K562 (cell line): Measurements from ENCODE around the gene SRPK2. TPM values are rescaled to one million over a fixed set of nuclear protein-coding genes. Genes with fewer than 3 reads are reported as not detected.

ENCODE experiments used
- ATAC-seq: fragments of 200-7000 bp; cut with Tn5 transposase; 3 replicates; pipeline ENCODE4 v1.9.1; 2020; ENCODE audit warnings: moderate library complexity
- BruUV-seq: library from RNA; stranded (reverse); fragments of 400-500 nt; replicated peaks from 2 replicates; lab custom pipeline; 2021; lab: Mats Ljungman, UMichigan
- CTCF ChIA-PET: fragments of 300-600 bp; formaldehyde crosslinking; extraction: SDS; loops from one replicate; lab custom pipeline; 2021; ENCODE audit warnings: low intra/inter-chr PET ratio; lab: Yijun Ruan, JAX
- POLR2A ChIA-PET: fragments of 300-600, 350-650 bp; sonication (Branson Sonifier 250); formaldehyde crosslinking; extraction: SDS; loops from one replicate; lab custom pipeline; 2021; ENCODE audit warnings: antibody characterized with exemption, inconsistent platforms; lab: Yijun Ruan, JAX
- DNase-seq, 4 experiments: peaks; one replicate each; pipeline versions ENCODE4 v3.0.0 to v3.0.0-alpha.2; 2011 to 2018; ENCODE audit warnings: low spot score in 3 of 4, mixed read lengths in 3 of 4; ENCODE audit errors: extremely low read depth in 1 of 4
- FAIRE-seq: peaks from 2 replicates; lab custom pipeline; 2011; peaks lifted over from hg19 to GRCh38; lab: Jason Lieb, UNC
- H2AFZ ChIP-seq: 2 replicates; pipeline ENCODE4 v1.6.0; 2011; ENCODE audit warnings: low read depth, low read length, control low read depth, inconsistent platforms
- H3K27ac ChIP-seq: fragments of 200-600 bp; 3 replicates; pipeline ENCODE4 v1.8.0; 2011; ENCODE audit warnings: low read depth, mild to moderate bottlenecking, control low read depth, inconsistent platforms, low read length, moderate library complexity, mixed read lengths; ENCODE audit errors: extremely low read depth
- H3K27me3 ChIP-seq, 2 experiments: fragments of 300-600 bp in 1 of 2; 2 replicates in 1 of 2; 3 replicates in 1 of 2; pipeline versions ENCODE4 v1.6.0 to v1.8.0; 2011; ENCODE audit warnings: inconsistent platforms in 2 of 2, low read length in 2 of 2, mild to moderate bottlenecking in 1 of 2, mixed read lengths in 1 of 2, moderate library complexity in 1 of 2; ENCODE audit not compliant: control insufficient read depth in 2 of 2, insufficient read depth in 2 of 2
- H3K36me3 ChIP-seq: fragments of 300-600 bp; 3 replicates; pipeline ENCODE4 v1.8.0; 2011; ENCODE audit warnings: mild to moderate bottlenecking, low read length, inconsistent platforms; ENCODE audit not compliant: control insufficient read depth, insufficient read depth
- H3K4me1 ChIP-seq, 2 experiments: fragments of 200-600 bp in 1 of 2; replicated peaks in 1 of 2; 2 replicates in 1 of 2; 3 replicates in 1 of 2; pipeline versions ENCODE4 v1.5.1 to v1.8.0; 2011; ENCODE audit warnings: inconsistent platforms in 2 of 2, low read length in 2 of 2, mild to moderate bottlenecking in 1 of 2, mixed read lengths in 1 of 2, moderate library complexity in 1 of 2; ENCODE audit not compliant: control insufficient read depth in 2 of 2, insufficient read depth in 2 of 2
- H3K4me2 ChIP-seq: 2 replicates; pipeline ENCODE4 v1.6.1; 2011; ENCODE audit warnings: low read length, control low read depth, inconsistent platforms, mixed read lengths; ENCODE audit not compliant: insufficient read depth
- H3K4me3 ChIP-seq: fragments of 200-600 bp; sonication (generic), shearing (Covaris generic); 2 replicates; pipeline ENCODE4 v1.5.1; 2016; ENCODE audit warnings: control low read depth, inconsistent platforms
- H3K79me2 ChIP-seq: fragments of 200-600 bp; 3 replicates; pipeline ENCODE4 v1.8.0; 2011; ENCODE audit warnings: low read length, inconsistent platforms; ENCODE audit not compliant: control insufficient read depth, insufficient read depth
- H3K9ac ChIP-seq, 2 experiments: 2 replicates each; pipeline versions ENCODE4 v1.6.0 to v1.6.1; 2011; ENCODE audit warnings: low read depth in 2 of 2, low read length in 2 of 2, control low read depth in 1 of 2, inconsistent platforms in 1 of 2, mild to moderate bottlenecking in 1 of 2, mixed read lengths in 1 of 2; ENCODE audit not compliant: insufficient read depth in 1 of 2
- H3K9me1 ChIP-seq: one replicate; pipeline ENCODE4 v1.6.0; 2011; ENCODE audit warnings: inconsistent platforms, mild to moderate bottlenecking, low read length, moderate library complexity; ENCODE audit not compliant: control insufficient read depth, insufficient read depth
- H3K9me3 ChIP-seq: replicated peaks from 2 replicates; pipeline ENCODE4 v1.5.1; 2011; ENCODE audit warnings: low read depth, low read length, inconsistent platforms; ENCODE audit not compliant: control insufficient read depth, insufficient read depth
- H4K20me1 ChIP-seq: replicated peaks from 2 replicates; pipeline ENCODE4 v1.6.1; 2011; ENCODE audit warnings: low read length, inconsistent platforms, mixed read lengths; ENCODE audit not compliant: control insufficient read depth, insufficient read depth
- BCL6 ChIP-seq: fragments of 250-450 bp; sonication (Bioruptor Pico); IDR thresholded peaks from 2 replicates; pipeline ENCODE4 v1.4.0; 2020
- DPF2 ChIP-seq: fragments of 450-650 bp; IDR thresholded peaks from 2 replicates; pipeline ENCODE4 v1.6.1; 2016
- NFATC3 ChIP-seq: fragments of 450-650 bp; IDR thresholded peaks from 2 replicates; pipeline ENCODE4 v1.6.1; 2017; ENCODE audit warnings: mild to moderate bottlenecking
- RBM14 ChIP-seq: fragments of 200-400 bp; formaldehyde crosslinking; IDR thresholded peaks from 2 replicates; pipeline ENCODE4 v1.6.1; 2018; ENCODE audit warnings: low read depth, mild to moderate bottlenecking, low read length, moderate library complexity, borderline replicate concordance; ENCODE audit not compliant: insufficient read depth
- SPI1 ChIP-seq: IDR thresholded peaks from 2 replicates; pipeline ENCODE4 v1.6.1; 2011; ENCODE audit warnings: low read depth, low read length, control low read depth, borderline replicate concordance
- SRSF3 ChIP-seq: fragments of 200-400 bp; formaldehyde crosslinking; IDR thresholded peaks from 2 replicates; pipeline ENCODE4 v1.6.1; 2016; ENCODE audit warnings: mild to moderate bottlenecking, low read length, moderate library complexity; ENCODE audit not compliant: insufficient read depth
- WGBS: fragments of 100-300 bp; shearing (Covaris generic); methylation state at CpG from one replicate; pipeline ENCODE4 v1.1.6; 2016; ENCODE audit warnings: low coverage, mixed read lengths; ENCODE audit not compliant: insufficient coverage; ENCODE audit errors: missing lambda C conversion rate; 5-methylcytosine and 5-hydroxymethylcytosine counted together
- in situ Hi-C: fragments of 300-500 bp; cut with MboI; formaldehyde crosslinking; loops from 4 replicates; pipeline ENCODE4 v1.15.0; 2018; ENCODE audit warnings: inconsistent platforms, mixed read lengths
- intact Hi-C: fragments of 100-400 bp; cut with micrococcal nuclease; formaldehyde crosslinking; loops from 2 replicates; pipeline ENCODE4 v1.14.2; 2022
- polyA plus RNA-seq, 8 experiments: library from polyadenylated mRNA; depleted of rRNA in 4 of 8; stranded (reverse) in 5 of 8; unstranded in 3 of 8; fragments of >200 nt; fragmentation: Nextera tagmentation in 2 of 8; fragmentation: Illumina TruSeq in 1 of 8; extraction: Ambion mirVana in 2 of 8; extraction: Trizol in 1 of 8; gene quantifications; 2 replicates each; pipeline versions ENCODE4 v1.2.1 to v1.2.3, GENCODE V29; 2011 to 2014; ENCODE audit warnings: inconsistent platforms in 1 of 8, missing spikeins in 1 of 8
- total RNA-seq, 7 experiments: library from RNA; depleted of rRNA in 6 of 7; stranded (reverse); fragments of >200 nt in 6 of 7; fragmentation: Illumina TruSeq in 2 of 7; extraction: Trizol in 2 of 7; gene quantifications; 2 replicates each; pipeline versions ENCODE4 v1.2.1 to v1.2.3, GENCODE V29; 2011 to 2021; ENCODE audit warnings: low replicate concordance in 1 of 7
- TF ChIP-seq, protein P1 (sequence below): fragments of 200-400 bp; formaldehyde crosslinking; IDR thresholded peaks from 2 replicates; pipeline ENCODE4 v1.6.1; 2017; ENCODE audit warnings: mild to moderate bottlenecking, low read depth, low read length, moderate library complexity

SRPK2 gene
- total and polyA plus RNA-seq, 9 of the 15 experiments (the other 6 are each of a cell fraction or from before 2014, with no cell fraction given): 21.5 to 44.7 (median 33.3) TPM

DNA sequence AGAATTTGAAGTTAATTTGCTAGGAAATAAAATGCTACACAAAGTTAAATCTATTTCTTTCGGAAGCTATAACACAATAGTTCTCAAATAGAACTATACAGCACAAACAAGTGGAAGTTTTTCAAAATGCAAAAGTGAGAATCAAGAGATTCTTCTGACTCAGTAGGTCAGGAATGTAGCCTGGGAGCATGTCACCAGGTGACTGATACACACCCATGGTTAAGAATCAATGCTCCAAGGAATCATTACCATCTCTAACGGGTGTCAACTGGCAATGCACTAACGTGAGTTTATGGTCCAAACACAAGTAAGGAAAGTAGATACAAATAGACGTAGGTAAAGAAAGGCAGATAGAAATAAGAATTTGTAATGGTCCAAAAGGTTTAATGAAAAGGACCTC is 170.5 kb downstream of the SRPK2 start (continued):
- TF ChIP-seq, protein P1, sequence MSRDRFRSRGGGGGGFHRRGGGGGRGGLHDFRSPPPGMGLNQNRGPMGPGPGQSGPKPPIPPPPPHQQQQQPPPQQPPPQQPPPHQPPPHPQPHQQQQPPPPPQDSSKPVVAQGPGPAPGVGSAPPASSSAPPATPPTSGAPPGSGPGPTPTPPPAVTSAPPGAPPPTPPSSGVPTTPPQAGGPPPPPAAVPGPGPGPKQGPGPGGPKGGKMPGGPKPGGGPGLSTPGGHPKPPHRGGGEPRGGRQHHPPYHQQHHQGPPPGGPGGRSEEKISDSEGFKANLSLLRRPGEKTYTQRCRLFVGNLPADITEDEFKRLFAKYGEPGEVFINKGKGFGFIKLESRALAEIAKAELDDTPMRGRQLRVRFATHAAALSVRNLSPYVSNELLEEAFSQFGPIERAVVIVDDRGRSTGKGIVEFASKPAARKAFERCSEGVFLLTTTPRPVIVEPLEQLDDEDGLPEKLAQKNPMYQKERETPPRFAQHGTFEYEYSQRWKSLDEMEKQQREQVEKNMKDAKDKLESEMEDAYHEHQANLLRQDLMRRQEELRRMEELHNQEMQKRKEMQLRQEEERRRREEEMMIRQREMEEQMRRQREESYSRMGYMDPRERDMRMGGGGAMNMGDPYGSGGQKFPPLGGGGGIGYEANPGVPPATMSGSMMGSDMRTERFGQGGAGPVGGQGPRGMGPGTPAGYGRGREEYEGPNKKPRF: no peak
- TF ChIP-seq RBM14 (no peak), SPI1 (no peak), NFATC3 (no peak), BCL6 (no peak)

DNA sequence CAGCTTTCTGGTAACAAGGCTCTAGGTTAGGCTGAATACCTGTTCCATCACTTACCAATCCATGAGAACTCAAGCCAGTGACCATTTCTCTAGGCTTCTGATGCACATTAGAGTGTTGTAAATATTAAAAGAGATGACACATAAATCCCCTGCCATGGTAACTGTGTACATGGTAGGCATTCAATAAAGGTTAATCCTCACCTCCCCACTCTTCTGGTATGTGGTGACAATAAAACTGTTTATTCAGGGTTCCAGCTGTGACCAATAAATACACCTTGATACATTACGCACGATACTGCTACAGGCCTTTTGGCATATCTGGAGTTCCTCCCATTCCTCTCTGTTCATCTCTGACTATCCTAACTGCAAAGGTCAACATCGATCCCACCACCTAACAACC is 171.9 kb downstream of the SRPK2 start:
- no peaks in the 10 kb centered on the region for H3K9me3 ChIP-seq
- 68% methylated on average over 3 of the region's 3 CpGs for WGBS

More for the DNA sequence above, 171.9 kb downstream of the SRPK2 start:
- Histone ChIP-seq H4K20me1 (no peaks in the 10 kb centered on the region), H3K79me2 (peaks cover 12% of the 10 kb centered on the region; the same call in 1 of the 3 replicates), H3K9ac (no peak overlapping the region), H3K36me3 (no peaks in the 10 kb centered on the region), H3K4me1 (no peaks in the 10 kb centered on the region), H3K4me2 (no peak overlapping the region), H3K9me1 (no peaks in the 10 kb centered on the region), H2AFZ (no peak overlapping the region), H3K27ac (no peak overlapping the region), H3K27me3 (no peaks in the 10 kb centered on the region), H3K4me3 (no peak overlapping the region)
- ATAC-seq: no peak
- no TSS peak for BruUV-seq
- DNase-seq: no peak
- FAIRE-seq: no peak
- TF ChIP-seq SRSF3 (no peak), DPF2 (no peak)
- POLR2A ChIA-PET: interaction anchor here (1.0 kb wide), 1 partner anchor 8 kb away, joined by 3 read pairs; no protein-coding TSS in a partner anchor
- intact Hi-C loops: no loop called here
- in situ Hi-C loops: no loop called here
- CTCF ChIA-PET: no interaction called here
